Adrenal gland (tissue), 5 donors: Measurements from ENCODE around the gene USP3.

Source experiments
- POLR2A ChIP-seq, 2 donors: fragments of 450-650 bp; IDR thresholded peaks; one replicate each; pipeline ENCODE4 v1.6.1; 2017; ENCODE audit warnings: antibody characterized with exemption in 2 of 2, mild to moderate bottlenecking in 2 of 2, moderate library complexity in 1 of 2
- TF ChIP-seq, protein P1 (sequence below), 6 experiments: fragments of 450-650 bp in 4 of 6; fragments of 200-600 bp in 2 of 6; sonication (generic) in 1 of 6; IDR thresholded peaks; 1 replicate in 5 of 6; 2 replicates in 1 of 6; pipeline versions ENCODE4 v1.5.1 to v1.8.0; 2016 to 2021; ENCODE audit warnings: antibody characterized with exemption in 6 of 6, mild to moderate bottlenecking in 2 of 6, moderate library complexity in 1 of 6
- donor health status: DM: no; HTN: no; CAD: no.

DNA sequence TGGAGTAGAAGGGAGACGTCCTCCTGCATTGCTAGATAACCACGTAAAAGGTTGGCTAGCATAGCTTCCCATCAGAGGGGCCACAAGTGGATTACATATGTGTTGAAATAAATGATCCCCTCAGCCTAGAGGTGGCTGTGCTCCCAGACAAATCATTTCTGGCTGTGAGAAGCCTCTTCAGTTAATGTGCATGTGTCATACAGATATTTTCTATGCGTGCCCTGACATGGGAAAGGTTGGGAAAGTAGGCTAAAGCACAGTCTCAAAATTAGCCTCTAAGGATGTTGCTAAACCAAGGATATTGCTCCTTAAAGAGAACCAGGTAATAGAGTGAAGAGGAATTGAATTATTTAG lies 17.8 kb downstream of the USP3 start:
- TF ChIP-seq, protein P1, sequence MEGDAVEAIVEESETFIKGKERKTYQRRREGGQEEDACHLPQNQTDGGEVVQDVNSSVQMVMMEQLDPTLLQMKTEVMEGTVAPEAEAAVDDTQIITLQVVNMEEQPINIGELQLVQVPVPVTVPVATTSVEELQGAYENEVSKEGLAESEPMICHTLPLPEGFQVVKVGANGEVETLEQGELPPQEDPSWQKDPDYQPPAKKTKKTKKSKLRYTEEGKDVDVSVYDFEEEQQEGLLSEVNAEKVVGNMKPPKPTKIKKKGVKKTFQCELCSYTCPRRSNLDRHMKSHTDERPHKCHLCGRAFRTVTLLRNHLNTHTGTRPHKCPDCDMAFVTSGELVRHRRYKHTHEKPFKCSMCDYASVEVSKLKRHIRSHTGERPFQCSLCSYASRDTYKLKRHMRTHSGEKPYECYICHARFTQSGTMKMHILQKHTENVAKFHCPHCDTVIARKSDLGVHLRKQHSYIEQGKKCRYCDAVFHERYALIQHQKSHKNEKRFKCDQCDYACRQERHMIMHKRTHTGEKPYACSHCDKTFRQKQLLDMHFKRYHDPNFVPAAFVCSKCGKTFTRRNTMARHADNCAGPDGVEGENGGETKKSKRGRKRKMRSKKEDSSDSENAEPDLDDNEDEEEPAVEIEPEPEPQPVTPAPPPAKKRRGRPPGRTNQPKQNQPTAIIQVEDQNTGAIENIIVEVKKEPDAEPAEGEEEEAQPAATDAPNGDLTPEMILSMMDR (IDR thresholded peaks at IDR 0.05) = no peak
- TF ChIP-seq POLR2A (IDR thresholded peaks at IDR 0.05) = no peak
